ENCODE results near the gene SMARCA2.
A peak's percentile ranks its signal among the peaks of the same experiment; 100 is the strongest.

Gene SMARCA2

GRCh38 chr9:2039294-2040180 is 24.4 kb downstream of the SMARCA2 start:
- no peak for DNase-seq (ENCODE audit: low spot score)

GRCh38 chr9:2040828-2041227 is 25.7 kb downstream of the SMARCA2 start:
- no peak for DNase-seq (ENCODE audit: low spot score)

GRCh38 chr9:2041736-2042135 is 26.6 kb downstream of the SMARCA2 start:
- no peak for DNase-seq (ENCODE audit: low spot score)

GRCh38 chr9:2043243-2043642 is 28.1 kb downstream of the SMARCA2 start:
- no peak for DNase-seq (ENCODE audit: low spot score)

- DNase-seq (ENCODE audit: low spot score): no peak
Observed at GRCh38 chr9:2043881-2044462, 28.8 kb downstream of the SMARCA2 start.

GRCh38 chr9:2047144-2047671 is 32.1 kb downstream of the SMARCA2 start:
- DNase-seq (ENCODE audit: low spot score): no peak

GRCh38 chr9:2047916-2048315 is 32.8 kb downstream of the SMARCA2 start:
- DNase-seq (ENCODE audit: low spot score): no peak

GRCh38 chr9:2050236-2050635 is 35.1 kb downstream of the SMARCA2 start:
- DNase-seq (ENCODE audit: low spot score): no peak

GRCh38 chr9:2053883-2054845 is 39.0 kb downstream of the SMARCA2 start:
- no peak for DNase-seq (ENCODE audit: low spot score)

GRCh38 chr9:2055203-2055658 is 40.1 kb downstream of the SMARCA2 start:
- DNase-seq (ENCODE audit: low spot score): no peak

GRCh38 chr9:2059274-2059929 is 44.3 kb downstream of the SMARCA2 start:
- peak; percentile 0 for DNase-seq (ENCODE audit: low spot score)

- DNase-seq (ENCODE audit: low spot score): no peak
Observed at GRCh38 chr9:2060424-2060823, 45.3 kb downstream of the SMARCA2 start.

GRCh38 chr9:2065704-2066103 is 50.6 kb downstream of the SMARCA2 start:
- no peak for DNase-seq (ENCODE audit: low spot score)

GRCh38 chr9:2066312-2067273 is 51.4 kb downstream of the SMARCA2 start:
- DNase-seq (ENCODE audit: low spot score): no peak

- no peak for DNase-seq (ENCODE audit: low spot score)
Observed at GRCh38 chr9:2072752-2073405, 57.7 kb downstream of the SMARCA2 start.

GRCh38 chr9:2082772-2083171 is 67.6 kb downstream of the SMARCA2 start:
- DNase-seq (ENCODE audit: low spot score): no peak

- DNase-seq (ENCODE audit: low spot score): no peak
Observed at GRCh38 chr9:2083479-2083878, 68.3 kb downstream of the SMARCA2 start.

GRCh38 chr9:2085716-2086115 is 70.6 kb downstream of the SMARCA2 start:
- no peak for DNase-seq (ENCODE audit: low spot score)

- DNase-seq (ENCODE audit: low spot score): no peak
Observed at GRCh38 chr9:2086116-2086515, 71.0 kb downstream of the SMARCA2 start.
